ENCODE results near the gene MTERF2. TPM values are rescaled to one million over a fixed set of nuclear protein-coding genes. Genes with fewer than 3 reads are reported as not detected.

MTERF2 gene
- total RNA-seq, 1 donor from 2014 or later, result 12.5 TPM

GRCh38 chr12:106975993-106976658 is 10.8 kb downstream of the MTERF2 start:
- Mint-ChIP-seq H3K9me3 (ENCODE audit: unreplicated experiment) (no peaks in the 10 kb centered on the region), H3K27me3 (ENCODE audit: unreplicated experiment) (no peaks in the 10 kb centered on the region), H3K27ac (ENCODE audit: unreplicated experiment) (peak overlapping the region; percentile 27), H3K4me3 (ENCODE audit: unreplicated experiment) (no peak overlapping the region), H3K4me1 (ENCODE audit: unreplicated experiment) (peaks cover 51% of the 10 kb centered on the region), H3K36me3 (ENCODE audit: unreplicated experiment) (peaks cover 32% of the 10 kb centered on the region)
- no peak for TF ChIP-seq CTCF (IDR thresholded peaks at IDR 0.05)
- DNase-seq (ENCODE audit: extremely low spot score, unreplicated experiment), result no peak

GRCh38 chr12:106975098-106975497 is 11.8 kb downstream of the MTERF2 start:
- no peak overlapping the region for H3K4me3 Mint-ChIP-seq (ENCODE audit: unreplicated experiment)
- H3K36me3 Mint-ChIP-seq (ENCODE audit: unreplicated experiment), result peaks cover 39% of the 10 kb centered on the region

GRCh38 chr12:106974511-106974910 is 12.4 kb downstream of the MTERF2 start:
- Mint-ChIP-seq H3K27ac (ENCODE audit: unreplicated experiment) (peak overlapping the region; percentile 48), H3K4me1 (ENCODE audit: unreplicated experiment) (peaks cover 47% of the 10 kb centered on the region)
- no peak for TF ChIP-seq CTCF (IDR thresholded peaks at IDR 0.05)

More at GRCh38 chr12:106975098-106975497, 11.8 kb downstream of the MTERF2 start:
- DNase-seq (ENCODE audit: extremely low spot score, unreplicated experiment), result no peak
- TF ChIP-seq CTCF (IDR thresholded peaks at IDR 0.05), result no peak
- Mint-ChIP-seq H3K27me3 (ENCODE audit: unreplicated experiment) (no peaks in the 10 kb centered on the region), H3K27ac (ENCODE audit: unreplicated experiment) (peak overlapping the region; percentile 48), H3K4me1 (ENCODE audit: unreplicated experiment) (peaks cover 47% of the 10 kb centered on the region), H3K9me3 (ENCODE audit: unreplicated experiment) (no peaks in the 10 kb centered on the region)

GRCh38 chr12:106973545-106973944 is 13.4 kb downstream of the MTERF2 start:
- Mint-ChIP-seq H3K36me3 (ENCODE audit: unreplicated experiment) (peaks cover 43% of the 10 kb centered on the region), H3K27ac (ENCODE audit: unreplicated experiment) (no peak overlapping the region), H3K9me3 (ENCODE audit: unreplicated experiment) (no peaks in the 10 kb centered on the region), H3K4me1 (ENCODE audit: unreplicated experiment) (peaks cover 44% of the 10 kb centered on the region), H3K4me3 (ENCODE audit: unreplicated experiment) (no peak overlapping the region), H3K27me3 (ENCODE audit: unreplicated experiment) (no peaks in the 10 kb centered on the region)
- TF ChIP-seq CTCF (IDR thresholded peaks at IDR 0.05), result no peak
- no peak for DNase-seq (ENCODE audit: extremely low spot score, unreplicated experiment)

More at GRCh38 chr12:106974511-106974910, 12.4 kb downstream of the MTERF2 start:
- no peaks in the 10 kb centered on the region for H3K27me3 Mint-ChIP-seq (ENCODE audit: unreplicated experiment)
- peaks cover 43% of the 10 kb centered on the region for H3K36me3 Mint-ChIP-seq (ENCODE audit: unreplicated experiment)
- no peaks in the 10 kb centered on the region for H3K9me3 Mint-ChIP-seq (ENCODE audit: unreplicated experiment)
- no peak overlapping the region for H3K4me3 Mint-ChIP-seq (ENCODE audit: unreplicated experiment)
- no peak for DNase-seq (ENCODE audit: extremely low spot score, unreplicated experiment)

- Mint-ChIP-seq H3K4me3 (ENCODE audit: unreplicated experiment) (no peak overlapping the region), H3K4me1 (ENCODE audit: unreplicated experiment) (peaks cover 30% of the 10 kb centered on the region), H3K9me3 (ENCODE audit: unreplicated experiment) (no peaks in the 10 kb centered on the region), H3K27ac (ENCODE audit: unreplicated experiment) (no peak overlapping the region), H3K27me3 (ENCODE audit: unreplicated experiment) (no peaks in the 10 kb centered on the region), H3K36me3 (ENCODE audit: unreplicated experiment) (peaks cover 52% of the 10 kb centered on the region)
- no peak for DNase-seq (ENCODE audit: extremely low spot score, unreplicated experiment)
- no peak for TF ChIP-seq CTCF (IDR thresholded peaks at IDR 0.05)
Measured at GRCh38 chr12:106971065-106971464, 15.9 kb downstream of the MTERF2 start.

Measured in osteocyte (in vitro differentiated cells).